GM18951 (cell line): ENCODE measurements around the gene BRIP1.

Experiments
- POLR2A ChIP-seq: IDR thresholded peaks from 4 replicates; pipeline ENCODE4 v1.6.1; 2011; ENCODE audit warnings: mild to moderate bottlenecking; ENCODE audit not compliant: insufficient read length, insufficient read depth; ENCODE audit errors: extremely low read depth
- in situ Hi-C: fragments of 300-500 bp; cut with MboI; formaldehyde crosslinking; loops from one replicate; pipeline ENCODE4 v1.12.0; 2022; ENCODE audit warnings: low sequenced_read_pairs, mixed read lengths, inconsistent platforms; ENCODE audit not compliant: unreplicated experiment

BRIP1 gene

GRCh38 chr17:61770752-61771533 lies 92.4 kb downstream of the BRIP1 start:
- in situ Hi-C loops, result no loop called here
- no peak for TF ChIP-seq POLR2A

- no peak for TF ChIP-seq POLR2A
- in situ Hi-C loops, result no loop called here
These were observed 93.3 kb downstream of the BRIP1 start for GRCh38 chr17:61770043-61770442.

- no peak for TF ChIP-seq POLR2A
- in situ Hi-C loops, result no loop called here
These were observed 94.9 kb downstream of the BRIP1 start for GRCh38 chr17:61768405-61768804.

DNA sequence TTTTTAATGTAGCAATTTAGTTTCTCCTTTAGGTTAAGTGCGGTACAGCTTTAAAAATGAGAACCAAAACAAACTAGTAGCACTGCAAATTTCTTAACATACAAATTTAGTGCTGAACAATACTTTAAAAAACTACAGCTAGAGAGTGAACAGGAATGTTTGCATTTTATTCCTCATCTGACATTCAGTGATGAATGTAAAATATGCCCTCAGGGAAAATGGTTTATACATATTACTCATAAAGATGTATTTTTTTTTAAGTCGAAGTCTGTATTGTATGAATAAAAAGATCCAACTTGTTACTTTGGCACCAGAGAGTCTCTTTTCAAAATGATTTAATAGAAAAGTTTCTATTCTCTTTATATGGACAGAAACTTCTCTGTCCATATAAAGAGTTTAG lies 96.8 kb downstream of the BRIP1 start:
- in situ Hi-C loops, result no loop called here
- TF ChIP-seq POLR2A, result no peak

DNA sequence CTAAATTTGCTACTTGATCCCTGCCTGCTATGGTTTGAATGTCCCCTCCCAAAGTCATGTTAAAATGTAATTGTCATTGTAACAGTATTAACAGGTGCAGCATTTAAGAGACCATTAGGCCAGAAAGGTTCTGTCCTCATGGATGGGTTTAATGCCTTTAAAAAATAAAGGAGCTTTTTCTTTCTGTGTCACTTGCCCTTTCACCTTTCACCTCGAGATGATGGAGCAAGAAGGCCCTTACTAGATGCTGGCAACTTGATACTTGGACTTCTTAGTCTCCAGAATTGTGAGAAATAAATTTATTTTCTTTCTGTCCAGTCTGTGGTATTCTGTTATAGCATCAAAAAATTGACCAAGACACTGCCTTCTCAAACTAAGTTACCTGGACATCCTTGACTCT lies 98.5 kb downstream of the BRIP1 start:
- TF ChIP-seq POLR2A, result no peak
- in situ Hi-C loops, result no loop called here

GRCh38 chr17:61761827-61762226 lies 101.5 kb downstream of the BRIP1 start:
- in situ Hi-C loops, result no loop called here
- TF ChIP-seq POLR2A, result no peak

DNA sequence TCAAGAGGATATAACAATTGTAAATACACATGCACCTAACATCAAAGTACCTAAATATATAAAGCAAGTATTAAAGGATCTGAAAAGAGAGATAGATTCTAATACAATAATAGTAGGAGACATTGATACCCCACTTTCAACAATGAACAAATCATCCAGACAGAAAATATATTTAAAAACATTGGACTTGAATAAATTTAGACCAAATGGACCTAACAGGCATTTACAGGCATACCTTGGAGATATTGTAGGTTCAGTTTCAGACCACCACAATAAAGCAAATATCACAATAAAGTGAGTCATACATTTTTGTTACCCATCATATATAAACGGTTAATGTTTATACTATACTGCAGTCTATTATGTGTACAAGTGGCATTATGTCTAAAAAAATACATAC lies 104.0 kb downstream of the BRIP1 start:
- no peak for TF ChIP-seq POLR2A
- in situ Hi-C loops, result no loop called here

GRCh38 chr17:61758430-61758829 lies 104.9 kb downstream of the BRIP1 start:
- no peak for TF ChIP-seq POLR2A
- in situ Hi-C loops, result no loop called here

- in situ Hi-C loops, result no loop called here
These were observed 106.2 kb downstream of the BRIP1 start for GRCh38 chr17:61757168-61757567.

DNA sequence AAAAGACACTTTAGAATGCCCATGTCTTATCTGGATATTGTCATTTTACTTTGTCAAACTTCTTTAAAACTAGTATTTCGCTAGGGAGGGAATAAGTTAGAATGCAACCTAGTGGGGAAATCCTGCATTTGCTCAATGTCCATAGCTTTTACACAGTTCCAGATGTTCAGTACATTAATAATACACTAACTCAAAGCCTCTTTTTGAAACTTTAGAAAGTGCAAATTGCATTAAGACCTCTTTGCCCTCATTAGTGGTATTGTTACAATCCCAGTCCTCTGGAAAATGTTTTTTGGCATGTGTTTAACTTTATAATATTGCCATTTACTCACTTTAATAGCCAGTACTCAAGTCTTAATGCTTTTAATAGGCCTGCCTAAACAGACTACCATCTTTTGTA lies 106.8 kb downstream of the BRIP1 start:
- no peak for TF ChIP-seq POLR2A
- in situ Hi-C loops, result no loop called here

More at GRCh38 chr17:61757168-61757567, 106.2 kb downstream of the BRIP1 start:
- TF ChIP-seq POLR2A, result no peak

DNA sequence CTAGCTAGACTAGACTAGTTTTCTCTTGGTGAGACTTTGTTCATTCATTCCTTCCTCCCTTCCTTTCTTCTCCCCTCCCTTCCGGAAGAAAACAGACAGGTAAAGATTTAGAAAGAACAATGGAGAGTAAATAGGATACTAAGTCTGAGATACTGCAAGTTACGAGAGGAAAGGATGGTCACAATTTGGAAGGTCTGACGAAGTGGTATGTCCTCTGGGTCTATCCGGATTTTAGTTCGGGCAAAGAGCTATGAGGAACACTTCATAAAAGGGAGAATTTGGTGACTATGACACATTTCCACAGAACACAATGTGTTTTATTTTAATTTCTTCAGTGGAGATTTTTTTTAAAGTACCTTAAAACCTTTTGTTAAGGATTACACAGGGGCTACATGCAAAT lies 107.7 kb downstream of the BRIP1 start:
- no peak for TF ChIP-seq POLR2A
- in situ Hi-C loops, result no loop called here

- in situ Hi-C loops, result no loop called here
- no peak for TF ChIP-seq POLR2A
These were observed 108.2 kb downstream of the BRIP1 start for GRCh38 chr17:61755078-61755477.

GRCh38 chr17:61754124-61754523 lies 109.2 kb downstream of the BRIP1 start:
- TF ChIP-seq POLR2A, result no peak

GRCh38 chr17:61753696-61754095 lies 109.6 kb downstream of the BRIP1 start:
- in situ Hi-C loops, result no loop called here
- no peak for TF ChIP-seq POLR2A

More at GRCh38 chr17:61754124-61754523, 109.2 kb downstream of the BRIP1 start:
- in situ Hi-C loops, result no loop called here
